ENCODE results near the gene ZBTB42.

DNA sequence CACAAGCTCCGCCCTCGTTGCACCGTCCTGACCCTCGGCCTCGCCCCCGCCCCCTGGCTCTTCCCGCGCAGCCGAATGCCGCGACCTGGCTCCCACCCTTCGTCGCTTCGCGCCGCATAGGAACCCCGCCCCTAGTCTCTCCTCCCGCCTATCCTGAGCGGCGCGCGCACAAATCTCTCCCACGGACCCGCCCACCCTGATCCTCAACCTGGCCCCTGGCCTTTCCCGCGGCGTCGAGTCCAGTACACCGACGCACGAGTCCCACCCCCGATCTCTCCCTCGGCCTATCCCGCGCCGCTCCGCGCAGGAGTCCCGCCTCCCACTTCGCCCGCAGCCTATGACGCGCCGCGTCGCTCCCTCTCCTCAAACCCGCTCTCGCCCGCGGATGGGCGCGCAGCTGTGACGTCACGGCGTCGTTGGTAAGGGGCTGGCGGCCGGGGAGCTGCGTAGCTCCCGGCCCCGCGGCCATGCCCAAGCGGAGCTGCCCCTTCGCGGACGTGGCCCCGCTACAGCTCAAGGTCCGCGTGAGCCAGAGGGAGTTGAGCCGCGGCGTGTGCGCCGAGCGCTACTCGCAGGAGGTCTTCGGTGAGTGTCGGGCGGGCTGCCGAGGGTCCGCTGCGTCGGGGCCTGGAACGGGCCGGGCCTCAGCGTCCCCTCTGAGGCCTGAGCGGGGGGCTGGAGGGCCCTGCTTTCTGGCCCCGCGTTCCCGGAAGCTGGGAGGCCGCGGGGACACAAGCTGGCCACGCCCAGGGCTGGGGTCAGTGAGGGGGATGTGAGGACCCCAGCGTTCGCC is 48.0 kb upstream of the ZBTB42 start, which contains the start of gene SIVA1:
- TF ChIP-seq POLR2AphosphoS5 (IDR thresholded peaks at IDR 0.05; ENCODE audit: low read depth, low read length) (peak; percentile 70; the same call in 1 of the 2 replicates), TAF1 (IDR thresholded peaks at IDR 0.05; ENCODE audit: borderline replicate concordance, insufficient read depth, low read length) (no peak), SIN3A (IDR thresholded peaks at IDR 0.05; ENCODE audit: borderline replicate concordance, insufficient read depth, low read length) (no peak)
- TF ChIP-seq, protein P1, sequence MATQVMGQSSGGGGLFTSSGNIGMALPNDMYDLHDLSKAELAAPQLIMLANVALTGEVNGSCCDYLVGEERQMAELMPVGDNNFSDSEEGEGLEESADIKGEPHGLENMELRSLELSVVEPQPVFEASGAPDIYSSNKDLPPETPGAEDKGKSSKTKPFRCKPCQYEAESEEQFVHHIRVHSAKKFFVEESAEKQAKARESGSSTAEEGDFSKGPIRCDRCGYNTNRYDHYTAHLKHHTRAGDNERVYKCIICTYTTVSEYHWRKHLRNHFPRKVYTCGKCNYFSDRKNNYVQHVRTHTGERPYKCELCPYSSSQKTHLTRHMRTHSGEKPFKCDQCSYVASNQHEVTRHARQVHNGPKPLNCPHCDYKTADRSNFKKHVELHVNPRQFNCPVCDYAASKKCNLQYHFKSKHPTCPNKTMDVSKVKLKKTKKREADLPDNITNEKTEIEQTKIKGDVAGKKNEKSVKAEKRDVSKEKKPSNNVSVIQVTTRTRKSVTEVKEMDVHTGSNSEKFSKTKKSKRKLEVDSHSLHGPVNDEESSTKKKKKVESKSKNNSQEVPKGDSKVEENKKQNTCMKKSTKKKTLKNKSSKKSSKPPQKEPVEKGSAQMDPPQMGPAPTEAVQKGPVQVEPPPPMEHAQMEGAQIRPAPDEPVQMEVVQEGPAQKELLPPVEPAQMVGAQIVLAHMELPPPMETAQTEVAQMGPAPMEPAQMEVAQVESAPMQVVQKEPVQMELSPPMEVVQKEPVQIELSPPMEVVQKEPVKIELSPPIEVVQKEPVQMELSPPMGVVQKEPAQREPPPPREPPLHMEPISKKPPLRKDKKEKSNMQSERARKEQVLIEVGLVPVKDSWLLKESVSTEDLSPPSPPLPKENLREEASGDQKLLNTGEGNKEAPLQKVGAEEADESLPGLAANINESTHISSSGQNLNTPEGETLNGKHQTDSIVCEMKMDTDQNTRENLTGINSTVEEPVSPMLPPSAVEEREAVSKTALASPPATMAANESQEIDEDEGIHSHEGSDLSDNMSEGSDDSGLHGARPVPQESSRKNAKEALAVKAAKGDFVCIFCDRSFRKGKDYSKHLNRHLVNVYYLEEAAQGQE (IDR thresholded peaks at IDR 0.05; ENCODE audit: insufficient read depth in 1 of 2, low read depth in 2 of 2, low read length in 2 of 2): no peak
